ENCODE results near the gene ALDH7A1.

- TF ChIP-seq CTCF (IDR thresholded peaks at IDR 0.05; ENCODE audit: insufficient read depth, low read depth, low read length), result no peak
- no peak for TF ChIP-seq EZH2 (IDR thresholded peaks at IDR 0.05; ENCODE audit: insufficient read depth, low read length)
Observed at GRCh38 chr5:126492939-126493338, 102.1 kb downstream of the ALDH7A1 start.

Measured in astrocyte (in vitro differentiated cells and primary cell).